Limb (tissue), 2 donors: Measurements from ENCODE around the gene PKP3.
"Not testable (repeated sequence)": the region's sequence is repeated elsewhere in the genome, so short reads cannot be mapped to it uniquely, and the experiment has no call there.

Experiments used
- DNase-seq, 2 donors: peaks; one replicate each; pipeline ENCODE4 v3.0.0-alpha.2; 2016; ENCODE audit errors: extremely low spot score in 2 of 2

Gene PKP3

GRCh38 chr11:395866-396265, 1.9 kb downstream of the PKP3 start:
- DNase-seq = no peak

DNA sequence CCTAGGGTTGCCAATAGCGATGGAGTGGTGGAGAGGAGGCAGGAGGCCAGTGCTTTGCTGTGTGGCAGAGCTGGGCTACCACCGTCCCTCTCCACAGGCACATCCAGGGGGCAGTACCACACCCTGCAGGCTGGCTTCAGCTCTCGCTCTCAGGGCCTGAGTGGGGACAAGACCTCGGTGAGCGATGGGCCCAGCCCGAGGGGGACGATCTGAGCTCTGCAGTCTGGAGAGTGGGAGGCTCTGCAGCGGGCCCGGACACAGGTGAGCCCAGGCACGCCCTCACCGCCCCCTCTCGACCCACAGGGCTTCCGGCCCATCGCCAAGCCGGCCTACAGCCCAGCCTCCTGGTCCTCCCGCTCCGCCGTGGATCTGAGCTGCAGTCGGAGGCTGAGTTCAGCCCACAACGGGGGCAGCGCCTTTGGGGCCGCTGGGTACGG, 2.5 kb downstream of the PKP3 start:
- no peak for DNase-seq

DNA sequence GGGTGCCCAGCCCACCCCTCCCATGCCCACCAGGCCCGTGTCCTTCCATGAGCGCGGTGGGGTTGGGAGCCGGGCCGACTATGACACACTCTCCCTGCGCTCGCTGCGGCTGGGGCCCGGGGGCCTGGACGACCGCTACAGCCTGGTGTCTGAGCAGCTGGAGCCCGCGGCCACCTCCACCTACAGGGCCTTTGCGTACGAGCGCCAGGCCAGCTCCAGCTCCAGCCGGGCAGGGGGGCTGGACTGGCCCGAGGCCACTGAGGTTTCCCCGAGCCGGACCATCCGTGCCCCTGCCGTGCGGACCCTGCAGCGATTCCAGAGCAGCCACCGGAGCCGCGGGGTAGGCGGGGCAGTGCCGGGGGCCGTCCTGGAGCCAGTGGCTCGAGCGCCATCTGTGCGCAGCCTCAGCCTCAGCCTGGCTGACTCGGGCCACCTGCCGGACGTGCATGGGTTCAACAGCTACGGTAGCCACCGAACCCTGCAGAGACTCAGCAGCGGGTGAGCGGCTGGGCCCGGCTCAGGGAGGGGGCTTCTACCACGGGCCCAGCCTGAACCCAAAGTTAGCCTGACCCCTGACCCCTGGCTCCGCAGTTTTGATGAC, 3.0 kb downstream of the PKP3 start:
- DNase-seq = peak; percentile 61 to 67

GRCh38 chr11:398826-399225, 4.8 kb downstream of the PKP3 start:
- no peak for DNase-seq

DNA sequence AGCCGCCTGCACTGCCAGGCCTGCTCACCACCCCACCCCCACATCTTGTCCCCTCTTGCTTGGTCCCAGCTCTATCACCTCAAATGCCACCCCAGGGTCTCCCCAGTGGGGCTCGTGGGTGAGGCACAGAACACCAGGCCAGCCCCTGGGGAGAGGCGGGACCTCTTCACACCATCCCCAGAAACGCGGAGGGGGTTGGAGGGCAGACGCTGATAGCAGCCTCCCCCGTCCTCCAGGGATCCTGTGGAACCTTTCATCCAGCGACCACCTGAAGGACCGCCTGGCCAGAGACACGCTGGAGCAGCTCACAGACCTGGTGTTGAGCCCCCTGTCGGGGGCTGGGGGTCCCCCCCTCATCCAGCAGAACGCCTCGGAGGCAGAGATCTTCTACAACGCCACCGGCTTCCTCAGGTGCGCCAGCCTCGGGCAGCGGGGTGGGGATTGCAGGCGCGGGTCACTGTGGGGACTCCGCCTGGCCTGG, 5.8 kb downstream of the PKP3 start:
- DNase-seq = no peak

GRCh38 chr11:400241-400689, 6.3 kb downstream of the PKP3 start:
- no peak for DNase-seq

- not testable (repeated sequence) for DNase-seq
Observed at GRCh38 chr11:401196-401595, 7.2 kb downstream of the PKP3 start.

DNA sequence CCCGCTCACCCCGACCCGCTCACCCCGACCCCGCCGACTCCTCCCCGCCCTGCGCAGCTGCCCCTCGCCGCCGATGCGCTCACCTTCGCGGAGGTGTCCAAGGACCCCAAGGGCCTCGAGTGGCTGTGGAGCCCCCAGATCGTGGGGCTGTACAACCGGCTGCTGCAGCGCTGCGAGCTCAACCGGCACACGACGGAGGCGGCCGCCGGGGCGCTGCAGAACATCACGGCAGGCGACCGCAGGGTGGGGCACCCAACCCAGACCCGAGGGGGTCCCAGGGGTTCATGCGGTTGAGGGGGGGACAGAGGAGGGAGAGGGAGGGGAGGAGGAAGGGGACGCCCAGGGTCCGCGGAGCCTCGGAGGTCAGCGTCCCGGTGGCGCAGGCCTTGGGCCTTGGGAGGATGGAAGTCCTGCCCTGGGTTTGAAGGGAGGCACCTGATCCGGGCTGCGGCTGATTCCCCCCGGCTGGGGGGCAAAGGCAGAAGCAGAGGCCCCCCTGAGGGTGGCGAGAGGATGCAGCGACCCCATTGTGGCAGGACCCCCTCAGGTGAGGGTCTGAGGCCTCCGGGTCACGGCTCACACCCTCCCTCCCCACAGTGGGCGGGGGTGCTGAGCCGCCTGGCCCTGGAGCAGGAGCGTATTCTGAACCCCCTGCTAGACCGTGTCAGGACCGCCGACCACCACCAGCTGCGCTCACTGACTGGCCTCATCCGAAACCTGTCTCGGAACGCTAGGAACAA, 9.2 kb downstream of the PKP3 start:
- no peak for DNase-seq

DNA sequence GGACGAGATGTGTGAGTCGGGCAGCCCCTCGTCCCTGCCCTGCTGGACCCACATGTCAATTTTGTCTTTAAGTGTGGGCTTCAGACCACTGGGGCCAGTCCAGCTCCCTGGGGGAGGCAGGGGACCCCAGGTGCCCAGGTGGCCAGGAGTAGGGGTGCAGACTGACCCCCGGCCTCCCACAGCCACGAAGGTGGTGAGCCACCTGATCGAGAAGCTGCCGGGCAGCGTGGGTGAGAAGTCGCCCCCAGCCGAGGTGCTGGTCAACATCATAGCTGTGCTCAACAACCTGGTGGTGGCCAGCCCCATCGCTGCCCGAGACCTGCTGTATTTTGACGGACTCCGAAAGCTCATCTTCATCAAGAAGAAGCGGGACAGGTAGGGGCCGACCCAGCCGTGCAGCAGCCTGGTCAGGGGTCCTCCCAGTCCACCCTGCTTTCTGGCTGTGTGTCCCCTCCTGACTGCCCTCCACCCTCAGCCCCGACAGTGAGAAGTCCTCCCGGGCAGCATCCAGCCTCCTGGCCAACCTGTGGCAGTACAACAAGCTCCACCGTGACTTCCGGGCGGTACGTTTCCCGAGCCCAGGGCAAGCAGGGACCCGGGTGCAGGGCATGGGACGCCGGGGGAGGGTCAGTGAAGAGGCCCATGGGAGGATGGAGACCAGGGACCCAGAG, 9.9 kb downstream of the PKP3 start:
- DNase-seq = no peak

GRCh38 chr11:404551-405264, 10.7 kb downstream of the PKP3 start:
- DNase-seq = no peak

GRCh38 chr11:405323-405953, 11.4 kb downstream of the PKP3 start:
- no peak for DNase-seq

DNA sequence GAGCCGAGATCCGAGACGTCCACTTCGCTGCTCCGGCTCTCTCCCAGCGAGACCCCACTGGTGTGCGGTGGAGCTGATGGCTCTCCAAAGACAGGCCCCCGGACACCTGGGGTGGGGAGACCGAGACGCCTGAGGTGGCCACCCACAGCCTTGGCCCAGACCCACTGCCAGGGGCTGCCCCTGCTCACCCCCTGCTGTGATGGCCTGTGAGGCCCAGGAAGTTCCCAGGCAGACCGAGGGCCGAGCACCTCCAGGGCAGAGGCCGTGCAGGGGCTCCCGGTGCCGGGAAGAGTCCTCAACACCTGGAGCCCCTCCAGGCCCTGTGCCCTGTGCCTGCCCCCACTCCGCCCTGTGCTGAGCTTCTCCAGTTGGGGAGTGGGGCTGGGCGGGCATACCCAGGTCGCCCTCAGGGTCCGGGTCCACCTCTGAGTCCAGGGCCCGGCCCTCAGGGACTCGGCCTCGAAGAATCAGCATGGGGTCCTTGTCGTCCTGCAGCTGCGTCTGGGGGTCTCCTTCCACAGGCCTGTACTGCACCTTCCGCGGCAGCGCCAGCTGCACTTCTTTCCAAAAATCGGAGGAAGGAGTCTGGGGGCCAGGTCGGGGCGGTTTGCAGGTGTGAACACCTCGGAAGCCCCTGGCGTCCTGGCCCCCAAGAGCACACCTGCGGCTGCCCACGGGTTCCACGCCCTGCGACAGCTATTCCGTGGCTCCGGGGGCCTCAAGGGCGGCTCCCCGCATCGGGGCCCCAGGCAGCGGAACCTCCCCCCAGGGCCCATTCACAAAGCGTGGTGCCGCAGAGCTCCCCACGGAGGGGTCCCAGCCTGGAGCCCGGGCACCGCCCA, 12.2 kb downstream of the PKP3 start:
- DNase-seq = no peak

DNA sequence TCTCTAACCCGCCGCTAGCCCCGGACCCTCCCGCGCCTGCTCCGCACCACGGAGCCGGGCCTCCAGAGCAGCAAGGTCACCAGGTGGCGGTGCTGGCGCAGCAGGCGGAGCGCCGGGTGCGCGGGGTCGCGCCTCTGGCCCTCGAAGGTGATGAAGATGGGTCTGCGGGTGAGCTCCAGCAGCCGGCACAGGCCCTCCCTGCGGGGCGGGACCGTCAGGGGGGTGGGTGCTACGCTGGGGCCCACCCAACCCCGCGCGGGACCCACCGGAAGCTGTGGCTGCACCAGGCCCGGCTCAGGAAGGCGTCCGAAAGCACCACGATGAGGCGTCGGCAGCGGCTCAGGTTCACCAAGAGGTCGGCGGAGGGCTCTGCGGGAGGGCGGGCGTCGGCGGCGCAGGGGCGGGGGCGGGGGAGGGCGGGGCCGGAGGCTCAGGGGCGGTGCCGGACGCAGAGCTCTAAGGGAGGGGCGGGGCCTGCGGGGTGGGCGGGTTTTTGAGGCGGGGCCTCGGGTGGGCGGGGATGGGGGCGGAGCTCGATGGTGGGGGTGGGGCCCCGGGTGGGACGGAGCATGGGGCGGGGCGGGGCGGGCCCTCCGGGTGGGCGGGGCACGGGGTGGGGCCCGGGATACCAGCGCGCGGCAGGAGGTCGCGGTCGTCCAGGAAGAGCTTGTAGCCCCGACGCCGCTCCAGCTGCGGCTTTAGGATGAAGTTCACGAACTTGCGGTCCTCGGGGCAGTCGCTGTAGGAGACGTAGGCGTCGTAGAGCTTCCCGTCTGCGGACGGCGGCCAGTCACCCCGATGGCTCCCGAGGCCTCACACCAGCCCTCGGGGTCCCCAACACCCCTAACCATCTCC, 13.0 kb downstream of the PKP3 start:
- peak; percentile 53 to 88 for DNase-seq

- DNase-seq = no peak
Observed at GRCh38 chr11:407651-408123, 13.7 kb downstream of the PKP3 start.

- DNase-seq = no peak
Observed at GRCh38 chr11:408154-409007, 14.4 kb downstream of the PKP3 start.

DNA sequence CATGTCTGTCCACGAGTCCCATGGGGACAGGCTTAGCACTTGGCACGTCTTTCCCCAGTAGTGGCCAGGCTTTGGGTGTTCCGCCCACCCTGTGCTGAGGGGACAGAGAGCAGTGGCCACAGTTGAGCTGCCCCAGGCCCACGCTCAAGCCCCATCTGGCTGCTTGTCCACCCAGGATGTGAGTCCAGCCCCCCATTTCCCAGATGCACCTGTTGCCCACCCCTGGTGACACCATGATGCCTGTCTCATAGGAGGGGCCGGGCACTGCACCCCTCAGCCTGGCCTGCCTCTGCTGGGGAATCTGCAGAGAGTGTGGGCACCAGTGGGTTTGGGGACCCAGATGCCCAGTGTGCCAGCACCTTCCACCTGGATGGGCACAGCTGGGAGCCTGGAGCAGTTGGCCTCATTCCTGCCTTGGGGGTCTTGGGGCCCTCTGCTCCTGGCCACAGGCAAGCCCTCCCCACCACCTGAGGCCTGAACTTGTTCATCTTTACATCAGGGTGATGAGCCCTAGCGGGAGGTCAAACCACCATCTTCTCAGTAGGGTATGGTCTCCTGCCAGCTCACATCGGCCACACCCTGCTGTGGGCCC, 15.1 kb downstream of the PKP3 start:
- no peak for DNase-seq

- no peak for DNase-seq
Observed at GRCh38 chr11:409600-410483, 15.8 kb downstream of the PKP3 start.
